ENCODE data around the gene FGFRL1.
"Not testable (repeated sequence)": the region's sequence is repeated elsewhere in the genome, so short reads cannot be mapped to it uniquely, and the experiment has no call there.

Gene FGFRL1

GRCh38 chr4:1039493-1040343, 28.3 kb downstream of the FGFRL1 start:
- no peak for DNase-seq (ENCODE audit: low read depth, low spot score)

- DNase-seq (ENCODE audit: low read depth, low spot score), result no peak
These were observed 29.1 kb downstream of the FGFRL1 start for GRCh38 chr4:1040344-1041146.

- DNase-seq (ENCODE audit: low read depth, low spot score), result peak; percentile 47
These were observed 29.9 kb downstream of the FGFRL1 start for GRCh38 chr4:1041147-1041935.

DNA sequence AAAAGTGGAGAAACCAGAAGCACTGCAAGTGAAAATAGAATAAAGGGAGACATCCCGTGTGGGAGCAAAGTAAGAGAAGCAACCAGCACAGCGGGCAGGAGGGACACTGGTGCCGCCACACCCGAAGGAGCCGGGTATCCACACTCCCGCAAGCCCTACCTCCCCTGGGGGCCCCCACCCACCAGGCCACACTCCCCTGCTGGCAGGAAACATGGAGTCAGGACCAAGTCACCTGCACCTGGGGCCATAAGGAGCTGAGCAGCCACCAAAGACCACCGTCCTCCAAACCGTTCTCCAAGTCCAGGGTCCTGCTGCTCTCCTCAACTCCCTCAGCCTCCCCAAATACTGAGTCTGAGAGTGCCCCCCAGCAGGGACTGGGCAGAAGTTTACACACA, 30.5 kb downstream of the FGFRL1 start:
- DNase-seq (ENCODE audit: low read depth, low spot score), result no peak

- DNase-seq (ENCODE audit: low read depth, low spot score), result no peak
These were observed 31.1 kb downstream of the FGFRL1 start for GRCh38 chr4:1042352-1043055.

- no peak for DNase-seq (ENCODE audit: low read depth, low spot score)
These were observed 31.7 kb downstream of the FGFRL1 start for GRCh38 chr4:1043162-1043561.

GRCh38 chr4:1043651-1044468, 32.4 kb downstream of the FGFRL1 start:
- peak; percentile 93 for DNase-seq (ENCODE audit: low read depth, low spot score)

GRCh38 chr4:1044469-1045192, 33.2 kb downstream of the FGFRL1 start:
- DNase-seq (ENCODE audit: low read depth, low spot score), result no peak

- DNase-seq (ENCODE audit: low read depth, low spot score), result no peak
These were observed 33.8 kb downstream of the FGFRL1 start for GRCh38 chr4:1045193-1045594.

DNA sequence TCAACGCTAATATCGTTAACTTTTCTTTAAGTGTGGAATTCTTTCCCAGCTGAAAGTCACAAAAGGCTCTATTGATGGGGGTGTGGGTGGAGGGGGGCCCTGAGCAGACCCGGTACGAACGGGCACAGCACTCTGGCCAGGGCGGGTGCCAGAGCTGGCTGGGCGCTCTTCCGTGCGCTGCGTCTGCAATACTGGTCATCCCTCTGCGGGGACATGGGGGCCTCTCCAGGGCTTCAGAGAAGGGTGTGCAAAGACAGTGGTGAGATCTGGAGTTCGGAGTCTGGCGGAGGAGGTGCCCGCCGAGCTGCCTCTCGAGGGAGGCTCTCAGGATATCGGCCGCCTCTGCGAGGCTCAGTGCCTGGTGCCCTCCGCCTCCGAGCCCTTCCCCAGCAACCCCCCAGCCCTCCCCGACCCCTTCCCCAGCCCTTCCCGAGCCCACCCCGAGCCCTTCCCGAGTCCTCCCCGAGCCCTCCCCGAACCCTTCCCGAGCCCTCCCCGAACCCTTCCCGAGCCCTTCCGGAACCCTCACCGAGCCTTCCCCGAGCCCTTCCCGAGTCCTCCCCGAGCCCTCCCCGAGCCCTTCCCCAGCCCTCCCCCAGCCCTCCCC, 34.3 kb downstream of the FGFRL1 start:
- DNase-seq (ENCODE audit: low read depth, low spot score), result no peak

- not testable (repeated sequence) for DNase-seq (ENCODE audit: low read depth, low spot score)
These were observed 35.2 kb downstream of the FGFRL1 start for GRCh38 chr4:1046581-1047011.

DNA sequence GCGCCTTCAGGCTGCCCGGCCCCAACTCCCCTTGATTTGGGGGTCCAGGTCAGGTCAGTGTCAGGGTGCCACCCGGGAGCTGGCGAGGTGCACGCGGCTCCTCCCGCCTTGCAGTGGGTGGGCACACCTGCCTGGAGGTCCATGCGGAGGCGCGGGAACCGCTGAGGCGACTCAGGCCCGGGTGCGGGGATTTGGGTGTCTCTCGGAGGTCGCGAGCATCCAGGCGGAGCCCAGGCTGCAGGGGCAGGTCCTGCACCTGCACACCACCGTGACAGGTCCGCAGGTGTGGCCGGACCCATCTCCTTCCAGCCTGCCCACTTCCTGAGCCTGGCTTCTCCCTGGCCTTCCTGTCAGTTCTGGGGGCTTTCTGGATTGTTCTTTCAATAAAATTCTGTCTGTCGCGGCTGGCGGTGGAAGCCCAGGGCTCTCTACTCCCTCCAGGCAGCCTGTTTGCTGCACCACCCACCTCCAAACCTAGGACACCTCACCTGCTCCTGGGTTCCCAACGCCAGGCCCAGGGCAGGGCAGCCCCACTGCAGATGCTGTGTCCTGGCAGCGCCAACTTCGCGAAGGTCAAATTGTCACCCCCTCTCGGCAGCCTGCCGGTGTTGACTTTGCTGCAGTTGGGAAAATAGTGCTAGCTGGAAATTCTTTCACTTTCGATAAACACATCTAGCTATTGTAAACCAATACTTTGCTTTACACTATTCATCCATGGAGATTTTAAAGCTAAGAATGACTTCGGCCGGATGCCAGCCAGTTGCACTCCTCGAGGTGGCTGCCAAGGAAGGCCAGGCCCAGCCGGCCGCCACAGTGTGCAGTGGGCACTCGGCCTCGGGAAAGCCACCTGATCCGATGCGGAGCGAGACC, 35.9 kb downstream of the FGFRL1 start:
- DNase-seq (ENCODE audit: low read depth, low spot score), result no peak

GRCh38 chr4:1047976-1048772, 36.7 kb downstream of the FGFRL1 start:
- DNase-seq (ENCODE audit: low read depth, low spot score), result no peak

DNA sequence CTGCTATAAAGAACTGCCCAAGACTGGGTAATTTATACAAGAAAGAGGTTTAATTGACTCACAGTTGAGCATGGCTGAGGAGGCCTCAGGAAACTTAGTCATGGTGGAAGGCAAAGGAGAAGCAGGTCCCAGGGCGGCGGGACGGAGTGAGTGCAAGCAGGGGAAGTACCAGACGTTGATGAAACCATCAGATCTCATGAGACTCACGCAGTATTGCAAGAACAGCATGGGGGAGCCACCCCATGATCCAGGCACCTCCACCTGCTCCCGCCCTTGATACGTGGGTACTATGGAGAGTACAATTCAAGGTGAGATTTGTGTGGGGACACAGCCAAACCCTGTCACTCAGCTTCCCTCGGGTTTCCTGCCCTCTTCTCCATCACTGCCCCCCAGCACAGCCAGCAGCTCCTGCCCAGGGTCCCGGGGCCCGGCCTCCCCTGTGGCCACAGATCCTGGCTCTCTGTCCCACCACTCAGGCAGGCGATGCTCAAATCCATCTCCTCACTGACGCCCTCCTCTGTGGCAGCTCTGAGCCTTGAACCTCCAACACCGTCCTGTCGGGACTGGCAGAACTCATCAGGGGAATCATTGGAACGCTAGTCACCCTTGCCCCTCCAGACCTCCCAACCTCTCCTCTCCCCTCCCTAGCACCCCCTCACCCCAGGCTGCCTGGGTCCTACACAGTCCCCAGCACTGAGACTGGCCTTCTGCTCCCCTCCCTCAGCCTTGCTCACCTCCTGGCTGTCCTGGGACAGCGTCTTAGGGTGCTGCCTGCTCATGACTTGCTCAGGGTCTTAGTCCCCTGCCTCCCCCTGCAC, 37.6 kb downstream of the FGFRL1 start:
- DNase-seq (ENCODE audit: low read depth, low spot score), result no peak

DNA sequence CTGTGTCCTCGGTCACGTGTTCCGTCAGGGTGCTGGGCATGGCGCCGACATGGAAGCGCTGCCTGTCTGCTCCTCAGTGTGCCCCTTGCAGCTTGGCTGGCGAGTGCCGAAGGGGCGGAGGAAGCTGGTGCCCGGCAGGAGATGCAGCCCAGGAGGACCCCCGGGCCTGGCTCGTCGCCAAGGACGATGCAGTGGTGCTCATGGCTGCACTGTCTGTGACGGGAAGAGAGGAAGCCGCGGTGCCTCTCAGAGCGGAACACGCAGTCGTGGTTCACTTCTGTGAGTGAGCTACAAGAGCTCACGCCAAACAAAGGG, 38.1 kb downstream of the FGFRL1 start:
- DNase-seq (ENCODE audit: low read depth, low spot score), result no peak

DNA sequence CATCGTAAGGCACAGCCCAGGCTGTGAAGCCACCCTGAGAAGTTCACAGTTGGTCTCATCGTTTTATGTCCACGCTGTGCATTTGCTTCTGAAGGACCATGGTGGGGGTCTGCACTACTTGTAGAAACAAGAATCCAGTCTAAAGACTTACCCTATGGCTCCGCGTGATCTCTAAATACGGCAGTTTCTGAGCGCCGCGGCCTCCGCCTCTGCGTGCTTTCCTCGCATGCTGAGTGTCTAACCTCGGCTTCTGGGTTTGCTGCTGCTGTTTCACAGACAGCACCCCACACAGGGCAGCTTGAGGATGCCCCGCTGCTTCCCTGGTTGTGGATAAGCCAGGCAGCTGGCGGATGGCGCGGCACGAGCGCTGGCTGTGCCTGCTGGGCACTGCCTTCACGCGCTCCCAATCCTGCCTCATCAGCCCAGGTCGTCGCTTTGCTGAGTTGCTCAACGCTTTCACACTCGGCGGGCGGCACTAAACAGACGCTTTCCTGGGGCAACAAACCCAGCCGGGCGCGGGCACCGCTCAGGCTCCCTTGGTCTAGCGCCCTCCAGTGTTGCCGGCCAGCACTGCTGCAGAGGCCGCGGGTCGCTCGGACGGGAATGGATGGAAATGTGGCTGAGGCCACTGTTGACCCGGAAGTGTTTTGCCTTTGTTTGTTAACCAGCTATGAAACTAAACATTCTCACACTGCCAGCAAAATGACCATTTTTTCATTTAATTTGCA, 39.2 kb downstream of the FGFRL1 start:
- no peak for DNase-seq (ENCODE audit: low read depth, low spot score)

All from brain pericyte (primary cell).